Fibroblast of villous mesenchyme (primary cell): ENCODE measurements around the gene CDH5. TPM values are rescaled to one million over a fixed set of nuclear protein-coding genes. Genes with fewer than 3 reads are reported as not detected.

ENCODE experiments used
- DNase-seq: peaks from one replicate; pipeline ENCODE4 v3.0.0-alpha.2; 2010; ENCODE audit warnings: low read depth
- H3K4me3 ChIP-seq: 2 replicates; pipeline ENCODE4 v1.5.1; 2011; ENCODE audit warnings: low read depth, mild to moderate bottlenecking, low read length
- CTCF ChIP-seq: IDR thresholded peaks from 2 replicates; pipeline ENCODE4 v1.5.1; 2012; ENCODE audit warnings: low read depth, mild to moderate bottlenecking, low read length; ENCODE audit not compliant: insufficient read depth
- total RNA-seq: library from RNA; depleted of rRNA; stranded (reverse); fragments of >200 nt; gene quantifications from 2 replicates; pipeline ENCODE4 v1.2.3, GENCODE V29; 2012

Gene CDH5
- total RNA-seq, 1 donor: not detected

DNA sequence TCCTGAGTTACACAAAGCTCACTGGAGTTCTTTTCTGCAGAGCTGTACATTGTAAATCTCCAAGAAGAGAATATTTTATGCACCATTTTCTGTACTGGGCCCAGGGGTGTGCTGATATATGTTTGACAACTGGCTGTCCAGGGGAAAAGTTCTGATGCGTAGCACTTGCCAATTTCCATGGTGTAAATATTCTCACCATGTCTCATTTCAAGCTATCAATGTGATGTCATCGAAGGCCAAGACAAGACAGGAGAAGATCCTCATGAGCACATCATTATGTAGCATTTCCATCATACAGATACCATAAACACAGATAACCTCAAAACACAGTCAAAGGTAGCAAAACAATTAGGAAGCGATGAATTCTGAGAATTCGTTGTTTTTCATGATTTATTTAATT is 18.9 kb downstream of the CDH5 start:
- no peak for TF ChIP-seq CTCF
- no peak for DNase-seq
- no peak overlapping the region for H3K4me3 ChIP-seq

GRCh38 chr16:66386629-66387622 is 20.4 kb downstream of the CDH5 start:
- DNase-seq: no peak
- TF ChIP-seq CTCF: no peak
- H3K4me3 ChIP-seq: no peak overlapping the region

DNA sequence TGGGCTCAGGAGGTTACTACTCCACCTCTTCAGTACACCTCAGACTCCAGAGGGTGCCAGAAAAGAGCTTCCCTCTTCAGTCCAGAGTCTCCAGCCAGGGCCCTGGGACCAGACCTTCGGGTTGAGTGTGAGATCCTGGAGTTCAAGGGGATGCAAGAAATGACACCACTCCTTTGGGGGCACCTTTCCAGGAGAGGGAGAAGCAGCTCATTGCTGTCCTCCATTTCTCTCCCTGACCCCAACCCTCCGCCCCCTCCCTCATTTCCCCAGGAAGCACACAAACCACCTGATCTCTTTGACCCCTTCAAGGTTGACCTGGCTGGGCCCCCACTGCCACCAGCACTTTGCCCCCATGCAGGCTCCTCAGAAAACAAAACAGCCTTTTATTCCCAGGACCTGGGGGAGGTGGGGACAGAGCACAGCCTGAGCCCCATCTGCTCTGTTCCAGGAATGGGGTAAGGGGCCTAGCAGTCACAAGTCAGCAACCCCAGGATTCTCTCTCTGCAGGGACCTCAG is 21.4 kb downstream of the CDH5 start:
- DNase-seq: no peak
- TF ChIP-seq CTCF: no peak
- H3K4me3 ChIP-seq: no peak overlapping the region

- no peak overlapping the region for H3K4me3 ChIP-seq
- no peak for TF ChIP-seq CTCF
- DNase-seq: no peak
Measured at GRCh38 chr16:66388350-66389139, 22.1 kb downstream of the CDH5 start.

- H3K4me3 ChIP-seq: no peak overlapping the region
- TF ChIP-seq CTCF: no peak
- no peak for DNase-seq
Measured at GRCh38 chr16:66389256-66390176, 23.0 kb downstream of the CDH5 start.
